NCI-H1436 (cell line): ENCODE data around the gene TANGO6.
"Not testable (repeated sequence)": the region's sequence is repeated elsewhere in the genome, so short reads cannot be mapped to it uniquely, and the experiment has no call there.

Experiments used
- DNase-seq: peaks from one replicate; lab custom pipeline; 2025; lab: John Stamatoyannopoulos, UW

The TANGO6 gene

GRCh38 chr16:68843482-68844210 is at the start of gene TANGO6:
Gene TANGO6 (plus strand): TSS chr16:68843531. CDS start chr16:68843618, 87 bp downstream.
- peak; percentile 79 for DNase-seq

- peak; percentile 15 for DNase-seq
These were observed 44.9 kb upstream of the TANGO6 start for GRCh38 chr16:68798398-68798797.

GRCh38 chr16:68800257-68800875 is 43.0 kb upstream of the TANGO6 start:
- peak; percentile 74 for DNase-seq

- no peak for DNase-seq
These were observed 41.1 kb upstream of the TANGO6 start for GRCh38 chr16:68802190-68802589.

GRCh38 chr16:68806422-68806821 is 36.9 kb upstream of the TANGO6 start:
- DNase-seq, result no peak

GRCh38 chr16:68806981-68807380 is 36.4 kb upstream of the TANGO6 start:
- no peak for DNase-seq

- DNase-seq, result no peak
These were observed 28.8 kb upstream of the TANGO6 start for GRCh38 chr16:68814516-68814915.

- DNase-seq, result no peak
These were observed 19.8 kb upstream of the TANGO6 start for GRCh38 chr16:68823401-68824135.

GRCh38 chr16:68825427-68825826 is 17.9 kb upstream of the TANGO6 start:
- no peak for DNase-seq

- DNase-seq, result no peak
These were observed 16.7 kb upstream of the TANGO6 start for GRCh38 chr16:68826652-68827051.

- DNase-seq, result no peak
These were observed 10.1 kb upstream of the TANGO6 start for GRCh38 chr16:68833251-68833650.

- no peak for DNase-seq
These were observed 8.8 kb upstream of the TANGO6 start for GRCh38 chr16:68834550-68834949.

- no peak for DNase-seq
These were observed 7.4 kb upstream of the TANGO6 start for GRCh38 chr16:68835970-68836369.

- no peak for DNase-seq
These were observed 3.5 kb upstream of the TANGO6 start for GRCh38 chr16:68839831-68840230.

- not testable (repeated sequence) for DNase-seq
These were observed 308 bp upstream of the TANGO6 start for GRCh38 chr16:68842964-68843481.

GRCh38 chr16:68844211-68844564 is 857 bp downstream of the TANGO6 start:
- no peak for DNase-seq

GRCh38 chr16:68848786-68849185 is 5.5 kb downstream of the TANGO6 start:
- no peak for DNase-seq

- DNase-seq, result no peak
These were observed 7.2 kb downstream of the TANGO6 start for GRCh38 chr16:68850481-68850880.

- DNase-seq, result no peak
These were observed 8.3 kb downstream of the TANGO6 start for GRCh38 chr16:68851601-68852000.

GRCh38 chr16:68857479-68857878 is 14.1 kb downstream of the TANGO6 start:
- no peak for DNase-seq

GRCh38 chr16:68859828-68860227 is 16.5 kb downstream of the TANGO6 start:
- DNase-seq, result no peak

GRCh38 chr16:68860978-68861892 is 17.9 kb downstream of the TANGO6 start:
- DNase-seq, result no peak
